NCI-H460 (cell line): Measurements from ENCODE around the gene ZNF679. TPM values are rescaled to one million over a fixed set of nuclear protein-coding genes. Genes with fewer than 3 reads are reported as not detected.
"Not testable (repeated sequence)": the region's sequence is repeated elsewhere in the genome, so short reads cannot be mapped to it uniquely, and the experiment has no call there.

Source experiments
- DNase-seq: peaks from one replicate; pipeline ENCODE4 v3.0.0-alpha.2; 2016; ENCODE audit warnings: low read depth; ENCODE audit errors: extremely low read depth
- total RNA-seq: library from RNA; depleted of rRNA; stranded (reverse); fragments of >200 nt; shearing (Covaris generic); gene quantifications from 2 replicates; pipeline ENCODE4 v1.2.3, GENCODE V29; 2014; rRNA removed

The ZNF679 gene
- total RNA-seq, 1 experiment from 2014 or later = not detected

GRCh38 chr7:64307254-64308015 is 79.2 kb downstream of the ZNF679 start:
- no peak for DNase-seq

DNA sequence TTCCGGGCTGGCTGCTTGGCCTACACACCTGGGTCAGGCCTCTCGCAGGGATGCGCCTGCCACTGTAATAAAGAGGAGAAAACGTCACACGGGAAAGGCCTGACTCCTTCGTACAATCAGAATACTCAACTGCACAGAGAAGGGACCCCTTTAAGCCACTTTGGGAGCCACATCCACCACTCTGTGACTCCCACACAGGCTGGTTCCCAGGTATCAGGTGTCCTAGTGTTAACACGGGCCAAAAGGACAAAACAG is 79.7 kb downstream of the ZNF679 start:
- no peak for DNase-seq

- no peak for DNase-seq
Measured at GRCh38 chr7:64310426-64310825, 82.2 kb downstream of the ZNF679 start.

GRCh38 chr7:64312826-64313225 is 84.6 kb downstream of the ZNF679 start:
- no peak for DNase-seq

- DNase-seq = no peak
Measured at GRCh38 chr7:64313740-64314491, 85.6 kb downstream of the ZNF679 start, which contains the start of gene ZNF736. Gene ZNF736, plus strand, starts transcription at chr7:64313961. Its CDS starts 190 bp downstream, at chr7:64314151.

- DNase-seq = no peak
Measured at GRCh38 chr7:64314566-64314965, 86.3 kb downstream of the ZNF679 start.

DNA sequence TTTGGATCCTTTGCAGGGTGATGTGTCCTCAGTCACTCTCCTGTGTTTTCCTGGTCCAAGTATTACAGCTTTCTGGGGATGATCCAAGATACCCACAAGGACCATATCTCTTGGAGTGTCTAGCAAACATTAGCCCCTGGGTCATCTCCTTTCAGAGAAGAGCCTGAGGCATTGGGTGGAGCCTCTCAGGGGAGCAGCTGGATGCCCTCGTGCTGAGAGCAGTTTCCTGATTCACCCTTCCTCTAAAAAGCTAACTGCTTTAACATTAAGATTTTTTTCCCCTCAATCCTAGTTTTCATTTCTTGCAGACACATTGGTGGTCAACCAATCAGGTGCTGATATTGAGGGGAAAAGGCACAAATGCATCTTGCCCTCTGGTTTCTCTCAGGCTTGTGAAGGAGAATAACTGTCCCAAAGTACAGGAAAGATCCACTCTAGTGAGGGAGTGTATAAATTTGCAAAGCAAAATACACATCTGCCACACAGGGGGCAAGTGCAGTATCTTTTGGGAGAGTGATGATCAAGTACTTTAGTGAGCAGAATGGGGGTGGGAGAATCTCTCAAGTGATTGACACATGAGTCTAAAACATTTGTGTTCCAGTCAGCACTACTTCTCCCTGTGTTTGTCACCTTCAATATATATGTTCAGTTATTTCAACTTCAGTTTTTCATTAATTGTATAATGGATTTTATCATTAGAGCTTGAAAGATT is 87.9 kb downstream of the ZNF679 start:
- not testable (repeated sequence) for DNase-seq

Other genes with a start within 250 kb of the ZNF679 start
- not detected in 2 replicates for gene ZNF722, start 229.6 kb upstream of the ZNF679 start, total RNA-seq
- not detected in 2 replicates for gene ZNF727, start 183.0 kb upstream of the ZNF679 start, total RNA-seq
- not detected in 2 replicates for gene ZNF735, start 21.3 kb upstream of the ZNF679 start, total RNA-seq
- not detected in 2 replicates for gene ZNF736, start 85.5 kb downstream of the ZNF679 start, total RNA-seq